Glomerular visceral epithelial cell (primary cell): ENCODE results near the gene FCN3.

Experiments
- DNase-seq: peaks from one replicate; pipeline ENCODE4 v3.0.0-alpha.2; 2016; ENCODE audit errors: extremely low spot score

FCN3 gene

DNA sequence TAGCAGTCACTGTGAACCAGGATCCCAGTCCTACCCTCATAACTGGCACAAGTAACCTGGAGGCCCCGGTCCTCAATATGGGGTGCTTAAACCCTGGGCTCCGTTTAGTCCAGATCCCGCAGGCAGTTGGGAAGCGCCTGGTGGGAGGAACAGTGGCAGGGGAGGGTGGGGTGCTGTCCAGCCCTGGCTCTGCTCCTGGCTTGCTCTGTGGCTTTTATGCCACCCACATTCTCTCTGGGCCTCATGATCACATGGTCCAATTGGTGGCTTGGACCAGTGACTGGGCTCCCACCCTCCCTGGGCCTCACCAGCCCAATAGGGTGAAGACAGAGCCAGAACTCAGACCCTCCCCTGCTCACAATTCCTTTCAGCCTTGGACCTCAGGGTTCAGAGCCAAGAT is 5.6 kb upstream of the FCN3 start:
- no peak for DNase-seq

DNA sequence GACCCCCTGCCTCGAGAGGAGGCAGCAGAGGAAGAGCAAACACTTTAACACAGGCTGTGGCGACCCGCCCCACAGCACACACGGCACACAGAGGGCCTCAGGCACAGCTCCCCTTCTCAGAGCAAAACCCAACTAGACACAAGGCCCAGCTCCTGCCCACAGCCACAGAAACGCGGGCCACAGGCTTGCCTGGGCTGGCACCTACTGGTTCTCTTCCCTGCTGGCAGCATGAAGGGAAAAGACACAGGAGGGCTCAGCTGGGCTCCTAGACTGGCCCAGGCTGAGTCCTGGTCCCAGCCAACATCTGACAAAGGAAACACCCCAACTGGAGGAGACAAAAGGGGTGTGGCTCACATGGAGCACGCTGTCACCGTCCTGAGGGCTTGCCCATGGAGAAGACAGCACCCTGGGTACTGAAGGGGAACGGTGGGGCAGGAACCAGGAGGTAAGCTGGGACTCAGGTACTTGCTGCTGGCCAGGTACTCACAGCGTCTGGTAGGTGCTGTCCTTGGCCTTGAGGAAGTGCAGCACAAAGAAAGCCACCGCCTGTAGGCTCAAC is 5.0 kb upstream of the FCN3 start:
- DNase-seq, result no peak

DNA sequence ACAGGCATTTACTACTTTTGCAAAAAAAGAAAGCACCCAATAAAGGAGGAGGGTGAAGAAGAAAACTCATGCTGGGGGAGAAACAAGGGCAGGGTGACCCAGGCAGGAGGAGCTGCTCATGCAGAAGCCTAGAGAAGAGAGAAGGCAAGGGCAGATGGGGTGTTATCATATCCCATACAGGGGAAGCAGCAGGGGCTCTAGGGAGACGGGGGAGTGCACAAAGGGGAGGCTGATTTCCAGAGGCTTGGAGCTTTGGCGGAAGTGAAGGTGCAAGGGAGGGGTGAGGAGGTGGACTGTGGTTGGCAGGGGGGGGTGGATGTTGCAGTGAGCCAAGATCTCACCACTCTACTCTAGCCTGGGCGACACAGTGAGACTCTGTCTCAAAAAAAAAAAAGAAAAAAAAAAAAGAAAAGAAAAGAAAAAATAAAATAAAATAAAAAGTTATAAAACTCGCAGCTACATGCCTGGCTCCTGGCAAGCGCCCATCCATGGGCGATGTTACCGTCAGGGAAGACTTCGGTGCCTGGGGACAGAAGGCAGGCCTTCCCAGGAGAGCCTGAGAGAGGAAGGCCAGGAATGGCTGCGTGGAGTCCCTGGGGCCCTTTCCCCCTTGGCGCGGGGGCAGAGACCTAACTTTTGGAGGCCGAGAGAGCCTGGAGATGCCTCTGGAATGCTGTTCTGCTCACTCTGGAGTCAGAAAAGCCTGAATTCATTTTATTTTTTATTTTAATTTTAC is 3.3 kb upstream of the FCN3 start:
- DNase-seq, result no peak

DNA sequence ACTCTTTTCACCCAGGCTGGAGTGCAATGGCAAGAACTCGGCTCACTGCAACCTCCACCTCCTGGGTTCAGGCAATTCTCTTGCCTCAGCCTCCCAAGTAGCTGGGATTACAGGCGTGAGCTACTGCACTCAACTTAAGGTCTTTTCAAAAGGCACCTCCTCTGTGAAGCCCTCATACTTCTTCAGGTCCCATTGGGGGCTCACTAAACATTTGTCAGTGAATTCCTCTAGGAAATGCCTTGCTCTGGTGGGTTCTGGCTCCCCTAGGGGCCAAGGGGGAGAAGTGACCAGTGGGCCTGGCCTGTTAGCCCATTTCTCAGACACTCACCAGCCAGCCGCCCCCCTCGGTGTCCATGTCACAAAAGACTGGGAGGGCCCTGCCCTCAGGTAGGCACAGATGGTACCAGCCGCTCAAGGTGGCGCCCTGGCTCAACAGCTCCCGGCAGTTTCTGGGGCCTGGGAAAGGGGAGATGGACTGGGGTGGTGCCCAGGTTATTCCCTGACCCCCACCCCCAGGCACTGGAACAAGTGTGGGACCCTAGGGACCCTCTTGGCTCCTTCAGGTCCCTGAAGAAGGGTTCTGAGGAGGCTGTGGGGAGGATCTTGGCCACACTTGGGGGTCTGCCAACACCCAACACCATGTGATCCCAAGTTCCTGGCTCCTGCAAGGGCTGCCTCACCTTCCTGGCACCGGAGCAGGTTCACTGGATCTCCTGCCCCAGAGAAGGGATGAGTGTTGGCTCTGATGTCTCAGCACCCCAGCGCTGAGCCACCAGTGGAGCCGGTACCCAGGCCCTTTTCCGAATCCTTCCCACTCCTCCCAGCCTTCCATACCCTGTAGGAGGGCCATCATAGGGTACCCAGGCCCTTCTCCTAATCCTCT is 1.6 kb downstream of the FCN3 start:
- no peak for DNase-seq

DNA sequence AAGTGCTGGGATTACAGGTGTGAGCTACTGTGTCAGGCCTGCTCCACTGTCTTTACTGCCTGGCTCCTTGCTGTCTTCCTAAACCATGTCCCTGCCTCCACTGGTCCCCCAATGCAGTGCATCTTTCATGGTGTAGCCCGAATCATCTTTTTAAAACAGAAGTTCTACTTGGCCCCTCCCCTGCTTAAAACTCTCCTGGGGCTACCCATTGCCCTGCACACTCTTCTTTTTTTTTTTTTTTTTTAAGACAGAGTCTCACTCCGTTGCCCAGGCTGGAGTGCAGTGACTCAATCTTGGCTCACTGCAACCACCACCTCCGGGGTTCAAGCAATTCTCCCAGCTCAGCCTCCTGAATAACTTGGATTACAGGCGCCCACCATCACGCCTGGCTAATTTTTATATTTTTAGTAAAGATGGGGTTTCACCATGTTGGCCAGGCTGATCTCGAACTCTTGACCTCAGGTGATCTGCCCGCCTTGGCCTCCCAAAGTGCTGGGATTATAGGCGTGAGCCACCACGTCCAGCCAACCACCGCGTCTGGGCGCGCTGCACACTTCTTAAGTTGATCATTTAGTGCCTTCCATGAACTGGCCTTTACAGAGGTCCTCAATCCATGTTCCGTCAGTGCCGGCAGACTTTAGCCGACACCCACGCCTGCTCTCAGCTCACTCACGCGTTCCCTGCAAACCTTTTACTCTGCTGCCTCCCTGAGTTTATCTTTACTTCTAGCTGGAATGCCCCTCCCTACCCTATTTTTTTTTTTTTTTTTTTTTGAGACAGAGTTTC is 2.4 kb downstream of the FCN3 start:
- peak; percentile 41 for DNase-seq

DNA sequence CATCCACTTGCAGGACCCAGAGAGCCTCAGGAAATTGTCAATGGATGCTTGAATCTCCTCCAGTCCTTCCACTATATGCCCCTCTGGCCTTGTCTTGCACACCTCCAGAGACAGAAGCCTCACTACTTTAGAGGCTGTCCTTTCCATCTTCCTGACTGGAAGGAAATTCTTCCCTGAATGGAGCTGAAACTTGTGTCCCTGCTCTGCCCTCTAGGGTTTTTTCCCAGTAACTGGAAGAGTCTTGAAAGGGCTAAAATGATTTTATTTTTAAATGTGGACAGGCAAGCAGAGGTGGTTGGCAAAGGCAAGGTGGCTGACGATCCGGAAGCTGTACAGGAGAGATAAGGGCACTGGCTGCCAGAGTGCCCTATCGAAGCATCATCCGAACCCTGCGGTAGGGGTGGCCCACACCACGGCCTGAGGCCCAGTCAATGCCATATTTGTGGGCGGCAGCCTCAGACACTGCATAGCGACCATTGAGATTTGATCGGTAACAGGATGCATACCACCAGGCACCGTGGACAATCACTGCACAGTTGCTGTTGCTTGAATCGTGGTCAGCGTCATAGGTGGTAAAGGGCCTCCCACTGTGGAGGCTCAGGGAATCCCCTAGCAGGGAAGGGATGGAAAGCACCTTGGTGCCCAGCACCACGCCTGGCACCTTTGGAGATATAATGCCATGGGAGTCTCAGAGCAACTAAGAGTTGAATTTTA is 5.6 kb downstream of the FCN3 start:
- DNase-seq, result no peak

DNA sequence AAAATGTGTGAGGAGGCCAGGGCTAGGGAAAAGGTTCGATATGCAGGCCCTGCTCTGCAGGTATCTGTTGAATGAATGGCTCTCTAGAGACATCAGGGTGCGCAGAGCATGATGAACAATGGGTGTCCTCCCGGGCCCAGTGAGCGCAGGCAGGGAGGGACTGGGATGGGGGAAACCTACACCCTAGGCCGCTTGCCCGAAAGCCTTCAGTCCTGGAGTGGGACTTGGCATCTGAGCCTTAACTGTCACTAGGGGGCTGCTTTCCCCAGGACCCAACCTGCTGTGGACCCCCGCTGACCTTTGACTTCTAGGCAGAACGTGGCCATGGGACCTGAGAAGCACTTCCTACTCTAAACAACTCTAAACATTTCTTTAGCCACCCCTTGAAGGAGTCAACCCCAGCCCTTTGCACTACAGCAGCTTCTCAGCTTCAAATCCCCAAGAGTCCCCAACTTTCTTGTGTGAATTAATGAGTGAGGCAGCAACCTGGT is 7.4 kb downstream of the FCN3 start:
- DNase-seq, result no peak

DNA sequence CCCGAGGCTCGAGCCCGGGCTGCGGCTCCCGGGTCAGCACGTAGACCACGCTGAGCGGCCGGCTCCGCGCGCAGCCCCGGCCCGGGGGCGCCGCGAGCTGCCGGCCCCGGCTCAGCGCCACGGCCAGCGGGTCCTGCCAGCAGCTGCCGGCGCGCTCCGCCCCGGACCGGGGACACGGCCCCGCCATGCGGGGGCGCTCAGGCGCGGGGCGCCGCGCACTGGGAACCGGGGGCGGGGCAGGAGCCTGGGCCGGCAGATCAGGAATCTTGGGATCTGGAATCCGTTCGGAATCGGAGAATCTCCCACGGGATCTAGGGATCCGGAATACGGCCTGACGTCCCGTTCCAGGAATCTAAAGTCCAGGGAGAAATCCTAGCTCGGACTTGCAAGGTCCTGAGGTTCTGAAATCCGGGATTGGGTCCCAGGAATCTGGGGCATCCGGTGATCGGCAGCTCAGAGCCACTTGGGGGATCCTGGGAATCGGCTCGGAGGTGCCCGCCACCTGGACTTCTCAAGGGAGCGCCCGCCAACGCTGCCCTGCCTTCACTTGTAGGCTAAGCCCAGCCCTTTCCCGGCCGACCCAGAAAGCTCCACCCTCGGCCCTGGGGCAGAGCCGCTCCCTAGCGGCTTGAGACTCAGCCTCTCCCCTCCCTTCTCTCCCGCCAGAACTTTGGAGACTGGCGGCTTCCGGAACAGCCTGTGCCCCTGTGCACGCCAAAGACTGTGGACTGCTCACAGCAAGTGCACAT is 8.0 kb downstream of the FCN3 start, which contains the start of gene MAP3K6:
Gene MAP3K6, minus strand, starts transcription at position 551 of the 749 bp plus-strand sequence. Its CDS starts 364 bp downstream, at position 187.
- peak; percentile 85 for DNase-seq

DNA sequence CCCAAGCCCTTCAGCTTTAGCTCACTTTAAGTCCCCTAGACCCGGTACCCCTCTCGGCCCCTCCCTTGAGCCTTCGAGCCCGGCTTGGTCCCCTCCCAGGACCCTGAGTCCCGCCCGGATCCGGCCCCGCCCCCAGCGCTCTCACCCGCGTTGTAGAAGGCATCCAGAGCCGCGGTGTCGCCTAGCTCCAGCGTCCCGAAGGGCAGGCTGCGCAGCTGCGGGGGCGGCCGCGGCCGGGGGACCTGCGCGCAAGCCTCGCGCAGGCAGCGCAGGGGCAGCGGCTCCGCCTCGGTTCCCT is 8.6 kb downstream of the FCN3 start:
- peak; percentile 82 for DNase-seq

DNA sequence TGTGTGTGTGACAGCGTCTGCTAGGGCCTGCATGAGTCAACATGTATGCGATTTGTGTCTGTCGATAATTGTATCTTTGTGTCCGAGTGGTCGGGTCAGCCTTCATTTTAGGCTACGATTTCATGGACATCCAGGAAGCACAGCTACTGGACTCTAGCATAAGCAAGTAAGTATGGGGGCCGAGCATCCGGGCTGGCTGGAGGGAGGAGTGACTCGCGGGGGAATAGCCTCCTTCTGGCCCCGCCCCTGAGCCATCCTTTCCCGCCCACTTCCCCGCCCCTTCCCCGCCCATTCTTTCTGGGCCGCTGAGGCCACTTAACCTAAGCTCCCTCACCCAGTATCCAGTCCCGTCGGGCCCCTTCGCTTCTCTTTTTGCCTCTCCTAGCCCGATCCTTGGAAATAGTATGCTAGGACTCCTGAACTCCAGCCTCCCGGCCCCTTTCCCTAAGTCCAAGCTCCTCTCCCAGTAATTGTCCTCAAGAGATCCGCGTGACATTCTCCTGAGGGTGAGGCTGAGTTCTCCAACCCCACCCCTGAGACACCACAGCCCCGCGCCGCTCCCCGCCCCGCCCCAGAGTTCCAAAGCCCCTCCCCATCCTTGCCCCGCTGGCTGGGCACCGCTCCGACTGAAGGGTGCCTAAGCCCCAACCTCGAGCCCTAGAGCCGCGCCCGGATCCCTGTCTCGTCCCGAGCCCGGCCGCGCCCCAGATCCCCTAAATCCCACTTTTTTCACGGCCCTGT is 9.1 kb downstream of the FCN3 start:
- peak; percentile 91 for DNase-seq

DNA sequence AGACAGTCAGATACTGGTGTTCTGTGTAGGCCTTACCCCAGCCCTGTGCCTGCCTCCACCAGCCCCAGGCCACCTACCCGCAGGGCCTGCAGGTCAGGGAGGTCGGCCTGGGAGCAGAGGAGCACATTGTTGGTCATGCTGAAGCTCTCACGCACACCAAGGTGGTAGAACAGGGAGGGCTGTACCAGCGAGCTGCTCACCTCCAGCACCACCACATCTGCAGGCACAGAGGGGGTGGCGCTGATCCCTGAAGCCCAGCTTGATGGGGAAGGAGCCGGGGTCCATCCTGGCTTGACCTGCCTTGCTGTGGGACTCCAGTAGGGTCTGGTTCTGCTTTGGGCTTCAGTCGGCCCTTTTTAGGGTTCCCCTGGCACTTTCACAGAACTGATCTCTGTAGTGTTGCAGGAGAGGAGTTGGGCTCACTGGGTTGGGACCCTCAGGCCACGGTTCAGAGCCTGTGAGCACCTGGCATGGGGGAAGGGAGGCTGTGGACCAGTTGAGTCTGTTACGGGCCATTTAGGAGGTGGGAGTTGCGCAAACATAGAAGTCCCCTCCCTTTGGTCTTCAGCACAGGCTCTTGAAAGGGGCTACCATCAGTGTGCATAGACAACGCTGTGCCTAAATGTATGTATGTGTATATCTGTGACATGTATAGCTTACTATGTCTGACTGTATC is 9.8 kb downstream of the FCN3 start:
- DNase-seq, result no peak

DNA sequence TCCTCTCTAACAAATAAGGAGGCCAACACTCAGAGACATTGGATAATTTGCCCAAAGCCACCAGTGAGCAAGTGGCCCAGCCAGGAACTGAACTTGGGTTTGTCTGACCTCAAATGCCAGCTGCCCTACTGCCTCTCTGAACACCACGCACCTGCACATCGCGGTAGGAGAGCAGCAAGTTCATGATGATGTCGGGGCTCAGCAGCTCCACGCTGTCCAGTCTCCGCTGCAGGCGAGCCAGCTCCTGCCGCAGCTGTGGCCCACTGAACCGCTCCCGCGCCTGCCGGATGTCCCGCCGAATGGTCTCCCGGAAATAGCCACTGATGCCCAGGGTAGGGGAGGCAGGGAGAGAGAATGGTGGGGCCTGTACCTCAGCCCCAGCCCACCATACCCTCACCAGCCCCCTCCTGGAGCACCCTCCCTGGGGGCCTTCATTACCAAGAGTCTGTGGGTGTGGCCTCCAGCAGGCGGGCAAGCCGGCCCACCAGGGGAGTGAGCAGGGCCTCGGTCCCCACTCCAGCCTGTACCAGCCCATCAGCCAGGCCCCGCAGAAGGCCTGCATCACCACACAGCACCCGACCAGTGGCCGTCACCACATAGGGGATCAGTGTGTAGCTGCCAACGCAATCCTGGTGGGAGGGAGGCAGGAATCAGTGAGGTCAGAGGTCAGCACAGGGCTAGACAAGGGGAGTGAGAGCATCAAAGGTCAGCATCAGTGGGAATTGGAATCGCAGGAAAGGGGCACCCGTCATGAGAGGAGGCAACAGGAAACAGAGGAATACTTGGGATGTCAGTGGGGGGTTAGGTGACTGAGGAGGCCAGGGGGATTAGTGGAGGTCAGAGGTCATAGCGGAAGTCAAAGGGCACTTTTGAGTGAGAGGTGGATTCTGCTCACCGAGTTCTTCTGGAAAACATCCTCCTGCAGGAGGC is 10.6 kb downstream of the FCN3 start:
- DNase-seq, result no peak

DNA sequence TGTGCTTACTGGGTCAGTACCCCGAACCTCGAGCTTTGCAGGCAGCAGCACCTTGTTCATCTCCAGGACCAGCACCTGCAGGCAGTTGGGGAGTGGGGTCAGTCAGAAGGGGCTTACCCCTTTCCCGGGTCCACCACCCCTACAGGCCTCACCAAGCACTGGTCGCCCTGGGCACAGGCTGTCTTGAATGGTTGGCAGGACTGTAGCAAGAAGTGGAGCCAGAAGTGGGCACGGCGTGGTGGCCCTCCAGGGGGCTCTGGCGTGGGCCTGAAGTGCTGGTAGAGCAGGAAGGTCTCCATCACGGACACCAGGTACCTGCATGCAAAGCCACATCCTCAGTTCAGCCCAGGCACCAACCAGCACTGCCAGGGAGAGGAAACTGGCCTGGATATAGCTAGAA is 13.1 kb downstream of the FCN3 start:
- no peak for DNase-seq

DNA sequence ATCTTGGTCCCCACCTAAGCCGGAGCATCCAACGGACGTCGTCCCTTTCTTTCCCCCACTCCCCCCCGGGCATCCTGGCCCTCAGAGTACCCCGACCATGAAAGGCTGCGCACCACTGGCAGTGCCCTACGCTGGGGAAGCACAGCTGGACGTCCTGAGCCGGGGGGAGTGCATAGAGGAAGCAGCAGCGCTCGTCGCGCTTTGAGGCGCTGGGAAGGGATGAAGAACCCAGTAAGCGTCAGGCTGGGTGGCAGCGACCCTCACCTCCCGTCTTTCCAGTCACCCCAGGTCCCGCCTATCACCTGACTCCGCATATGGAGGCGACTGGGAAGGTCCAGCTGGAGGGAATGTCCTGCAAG is 13.6 kb downstream of the FCN3 start:
- no peak for DNase-seq

DNA sequence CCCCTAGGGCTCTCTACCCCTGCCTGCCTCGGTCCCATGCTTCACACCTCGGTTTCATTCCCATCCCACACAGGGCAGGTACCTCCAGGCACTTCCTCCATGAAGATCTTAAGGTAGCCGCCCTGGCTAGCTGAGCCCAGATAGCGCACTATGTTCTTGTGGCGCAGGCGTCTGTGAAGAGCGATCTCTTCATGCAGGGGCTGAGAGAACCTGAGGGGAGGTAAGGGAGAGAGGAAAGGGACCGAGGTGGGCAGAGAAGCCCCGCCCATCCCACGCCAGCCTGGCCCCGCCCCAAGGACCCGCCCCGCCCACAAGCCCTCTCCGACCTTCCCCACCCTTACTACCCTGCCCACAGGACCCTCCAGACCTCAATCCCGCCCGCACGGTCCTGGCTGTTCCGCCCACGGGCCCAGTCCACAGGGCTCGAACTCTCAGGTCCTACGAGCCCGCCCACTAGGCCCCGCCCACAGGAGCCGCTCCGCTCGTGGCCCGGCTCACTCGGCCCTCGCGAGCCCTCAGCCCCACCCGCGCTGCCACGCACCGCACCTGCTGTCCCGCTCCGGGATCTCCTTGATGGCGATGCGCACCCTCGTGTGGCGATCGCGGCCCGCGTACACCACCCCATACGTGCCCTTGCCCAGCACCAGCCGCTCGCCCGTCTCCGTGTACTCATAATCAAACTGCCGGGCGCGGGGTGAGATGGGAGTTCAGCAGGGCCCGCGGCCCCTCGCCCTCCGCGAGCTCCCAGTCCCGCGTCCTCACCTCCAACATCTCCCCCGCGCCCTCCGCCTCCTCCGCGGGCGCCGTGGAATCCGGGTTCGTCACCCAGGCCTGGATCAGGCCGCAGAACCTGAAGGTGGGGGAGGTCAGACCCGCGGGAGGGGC is 14.2 kb downstream of the FCN3 start:
- DNase-seq, result no peak

DNA sequence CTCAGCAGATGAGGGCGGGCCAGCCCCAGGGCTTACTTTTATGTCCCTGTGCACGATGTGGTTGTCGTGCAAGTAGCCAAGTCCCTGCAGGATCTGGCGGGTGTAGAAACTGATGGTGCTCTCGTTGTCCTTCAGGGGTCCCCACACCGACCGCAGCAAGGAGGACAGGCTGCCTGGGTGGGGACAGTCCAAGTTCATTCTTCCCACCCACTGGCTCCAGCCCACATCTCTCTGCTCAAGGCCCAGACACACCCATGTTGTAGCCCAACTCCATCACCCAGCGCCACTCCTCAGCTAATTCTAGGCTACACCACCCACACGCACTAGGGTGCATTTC is 14.8 kb downstream of the FCN3 start:
- no peak for DNase-seq

DNA sequence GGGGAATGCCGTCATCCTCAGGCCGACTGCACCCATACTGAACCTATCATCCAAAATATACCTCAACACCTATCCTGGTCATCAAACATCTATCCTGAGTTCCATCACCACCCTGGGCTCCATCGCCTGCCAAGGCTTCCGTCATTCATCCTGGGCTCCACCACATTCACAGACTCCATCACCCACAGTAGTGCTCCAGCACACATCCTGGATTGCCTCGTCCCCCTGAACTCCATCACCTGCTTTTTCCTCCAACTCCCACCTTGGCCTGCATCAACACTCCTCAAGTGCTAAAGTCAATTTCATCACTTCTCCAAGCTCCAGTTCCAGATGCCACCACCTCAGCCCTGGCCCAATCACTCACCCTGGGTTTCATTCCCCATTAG is 15.7 kb downstream of the FCN3 start:
- DNase-seq, result no peak
